Ovary (tissue), 9 donors: ENCODE data around the gene ARSJ. TPM values are rescaled to one million over a fixed set of nuclear protein-coding genes. Genes with fewer than 3 reads are reported as not detected.

Experiments
- DNase-seq, 5 donors: peaks; one replicate each; pipeline ENCODE4 v3.0.0-alpha.2; 2019 to 2020
- H3K27ac ChIP-seq, 2 donors: fragments of 200-600 bp; one replicate each; pipeline versions ENCODE4 v1.5.1 to v1.8.0; 2019 to 2022
- H3K27me3 ChIP-seq: fragments of 200-600 bp; one replicate; pipeline ENCODE4 v1.8.0; 2022
- H3K36me3 ChIP-seq: fragments of 200-600 bp; sonication (generic); one replicate; pipeline ENCODE4 v1.5.1; 2019
- H3K4me1 ChIP-seq: one replicate; pipeline ENCODE4 v1.8.1; 2013; ENCODE audit warnings: mild to moderate bottlenecking, moderate library complexity; ENCODE audit not compliant: insufficient read depth
- H3K4me3 ChIP-seq: fragments of 200-600 bp; sonication (generic); one replicate; pipeline ENCODE4 v1.5.1; 2017
- H3K9me3 ChIP-seq, 2 donors: fragments of 200-600 bp in 1 of 2; sonication (generic) in 1 of 2; one replicate each; pipeline versions ENCODE4 v1.5.1 to v1.8.1; 2013 to 2019; ENCODE audit warnings: mild to moderate bottlenecking in 1 of 2, moderate library complexity in 1 of 2
- EP300 ChIP-seq: sonication (generic); formaldehyde crosslinking; IDR thresholded peaks from one replicate; pipeline ENCODE4 v1.6.1; 2017; ENCODE audit warnings: antibody characterized with exemption
- POLR2A ChIP-seq: fragments of 450-650 bp; IDR thresholded peaks from one replicate; pipeline ENCODE4 v1.6.1; 2017; ENCODE audit warnings: antibody characterized with exemption, mild to moderate bottlenecking, moderate library complexity
- WGBS, 3 donors: extraction: QIAGEN DNeasy Blood & Tissue Kit in 1 of 3; methylation state at CpG; one replicate each; pipeline versions ENCODE4 v1.1.5 to v1.1.7; 2013 to 2017; 5-methylcytosine and 5-hydroxymethylcytosine counted together
- intact Hi-C, 4 donors: fragments of 100-400 bp; cut with DNase I; formaldehyde crosslinking; loops; one replicate each; pipeline versions ENCODE4 v1.11.0 to v1.15.1; 2022 to 2023
- polyA plus RNA-seq, 2 donors: library from polyadenylated mRNA; stranded (reverse); fragments of 200-250 nt in 1 of 2; fragments of 350-450 nt in 1 of 2; fragmentation: Illumina TruSeq in 1 of 2; extraction: RNeasy Lipid Tissue Mini Kit (QIAGEN cat#74804) in 1 of 2; gene quantifications; one replicate each; pipeline ENCODE4 v1.2.3, GENCODE V29; 2013 to 2014
- total RNA-seq, 7 donors: library from RNA; depleted of rRNA in 2 of 7; stranded (reverse); fragments of >200 nt in 2 of 7; fragmentation: NEBNext Ultra II Directional in 3 of 7; extraction: Animal tissue kit (Norgen Biotek cat#: 25700) in 3 of 7; gene quantifications; one replicate each; pipeline versions ENCODE4 v1.1.0 to v1.2.4, GENCODE V29; 2016 to 2023
- TF ChIP-seq, protein P1 (sequence below), 3 donors: fragments of 450-650 bp in 2 of 3; fragments of 200-600 bp in 1 of 3; IDR thresholded peaks; one replicate each; pipeline versions ENCODE4 v1.5.1 to v1.8.0; 2016 to 2022; ENCODE audit warnings: antibody characterized with exemption in 3 of 3, mild to moderate bottlenecking in 1 of 3
- donor health status: DM: no; HTN: no; CAD: no; lungs with moderate emphysema.
- donor health status: DM: no; HTN: no; CAD: no.
- donor health status: Bipolar disorder and iron deficiency.
- donor health status: DM: yes; HTN: yes; CAD: no.
- donor health status: DM: no; HTN: no; CAD: no.
- donor health status: DM: yes; HTN: yes; CAD: no.

ARSJ gene
- total and polyA plus RNA-seq, 9 donors = 1.3 to 6.7 (median 4.4) TPM

- H3K9me3 ChIP-seq = no peaks in the 10 kb centered on the region
- 66 to 85% (median 78%) methylated on average over 2 of the region's 2 CpGs for WGBS, 3 donors
- no peaks in the 10 kb centered on the region for H3K27me3 ChIP-seq
- TF ChIP-seq, protein P1, sequence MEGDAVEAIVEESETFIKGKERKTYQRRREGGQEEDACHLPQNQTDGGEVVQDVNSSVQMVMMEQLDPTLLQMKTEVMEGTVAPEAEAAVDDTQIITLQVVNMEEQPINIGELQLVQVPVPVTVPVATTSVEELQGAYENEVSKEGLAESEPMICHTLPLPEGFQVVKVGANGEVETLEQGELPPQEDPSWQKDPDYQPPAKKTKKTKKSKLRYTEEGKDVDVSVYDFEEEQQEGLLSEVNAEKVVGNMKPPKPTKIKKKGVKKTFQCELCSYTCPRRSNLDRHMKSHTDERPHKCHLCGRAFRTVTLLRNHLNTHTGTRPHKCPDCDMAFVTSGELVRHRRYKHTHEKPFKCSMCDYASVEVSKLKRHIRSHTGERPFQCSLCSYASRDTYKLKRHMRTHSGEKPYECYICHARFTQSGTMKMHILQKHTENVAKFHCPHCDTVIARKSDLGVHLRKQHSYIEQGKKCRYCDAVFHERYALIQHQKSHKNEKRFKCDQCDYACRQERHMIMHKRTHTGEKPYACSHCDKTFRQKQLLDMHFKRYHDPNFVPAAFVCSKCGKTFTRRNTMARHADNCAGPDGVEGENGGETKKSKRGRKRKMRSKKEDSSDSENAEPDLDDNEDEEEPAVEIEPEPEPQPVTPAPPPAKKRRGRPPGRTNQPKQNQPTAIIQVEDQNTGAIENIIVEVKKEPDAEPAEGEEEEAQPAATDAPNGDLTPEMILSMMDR (IDR thresholded peaks at IDR 0.05) = no peak
- no peak for TF ChIP-seq POLR2A
- no peak for TF ChIP-seq EP300
- H3K4me3 ChIP-seq = peak overlapping the region; percentile 50
- intact Hi-C loops = loop anchor here in 1 of 4 donors (10.0 kb wide), 1 partner anchor 583 kb away; no protein-coding TSS in a partner anchor
- no peak for DNase-seq
- peaks cover 2% of the 10 kb centered on the region for H3K4me1 ChIP-seq
- H3K27ac ChIP-seq = peak overlapping the region in 1 of 2 donors; percentile 82
- H3K36me3 ChIP-seq = no peaks in the 10 kb centered on the region
Observed at GRCh38 chr4:113978105-113978504, 1.3 kb downstream of the ARSJ start.

GRCh38 chr4:113977526-113977855, 2.0 kb downstream of the ARSJ start:
- WGBS, 3 donors = 25 to 41% (median 26%) methylated on average over 1 of the region's 1 CpG
- Histone ChIP-seq H3K4me1 (peaks cover 2% of the 10 kb centered on the region), H3K4me3 (peak overlapping the region; percentile 50), H3K27me3 (no peaks in the 10 kb centered on the region), H3K36me3 (no peaks in the 10 kb centered on the region), H3K9me3 (no peaks in the 10 kb centered on the region), H3K27ac (peak overlapping the region; percentile 1 to 11)
- TF ChIP-seq EP300 (no peak), POLR2A (no peak)
- TF ChIP-seq, protein P1 (IDR thresholded peaks at IDR 0.05) = no peak
- intact Hi-C loops = loop anchor here in 1 of 4 donors (10.0 kb wide), 1 partner anchor 583 kb away; no protein-coding TSS in a partner anchor
- DNase-seq = no peak

GRCh38 chr4:113976741-113977525, 2.5 kb downstream of the ARSJ start:
- DNase-seq = no peak
- peaks cover 2% of the 10 kb centered on the region for H3K4me1 ChIP-seq
- H3K27ac ChIP-seq = peak overlapping the region; percentile 1 to 11
- WGBS, 3 donors = 15 to 27% (median 16%) methylated on average over 2 of the region's 2 CpGs
- H3K9me3 ChIP-seq = no peaks in the 10 kb centered on the region
- TF ChIP-seq EP300 = no peak
- no peak for TF ChIP-seq POLR2A
- TF ChIP-seq, protein P1 (IDR thresholded peaks at IDR 0.05) = no peak
- intact Hi-C loops = loop anchor here in 1 of 4 donors (10.0 kb wide), 1 partner anchor 582 kb away; no protein-coding TSS in a partner anchor
- H3K4me3 ChIP-seq = no peak overlapping the region
- no peaks in the 10 kb centered on the region for H3K36me3 ChIP-seq
- H3K27me3 ChIP-seq = no peaks in the 10 kb centered on the region

DNA sequence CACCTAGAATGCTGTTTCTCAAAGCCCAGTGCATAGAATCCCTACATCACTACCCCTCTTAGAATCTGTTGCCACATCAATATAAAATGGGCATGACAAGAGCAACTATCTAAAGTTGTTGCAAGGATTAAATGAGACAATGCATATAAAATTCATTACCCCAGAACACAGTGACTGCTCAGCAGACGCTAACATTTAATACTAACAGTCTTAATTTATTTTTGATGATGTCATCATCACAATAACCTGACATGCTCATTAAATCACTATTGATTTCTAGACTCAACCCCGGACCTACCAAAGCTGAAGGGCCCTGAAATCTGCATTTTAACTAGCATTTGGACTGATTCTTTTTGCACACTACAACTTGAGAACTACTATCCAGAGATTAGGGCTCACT, 3.9 kb downstream of the ARSJ start:
- H3K27ac ChIP-seq = no peak overlapping the region
- TF ChIP-seq POLR2A = no peak

DNA sequence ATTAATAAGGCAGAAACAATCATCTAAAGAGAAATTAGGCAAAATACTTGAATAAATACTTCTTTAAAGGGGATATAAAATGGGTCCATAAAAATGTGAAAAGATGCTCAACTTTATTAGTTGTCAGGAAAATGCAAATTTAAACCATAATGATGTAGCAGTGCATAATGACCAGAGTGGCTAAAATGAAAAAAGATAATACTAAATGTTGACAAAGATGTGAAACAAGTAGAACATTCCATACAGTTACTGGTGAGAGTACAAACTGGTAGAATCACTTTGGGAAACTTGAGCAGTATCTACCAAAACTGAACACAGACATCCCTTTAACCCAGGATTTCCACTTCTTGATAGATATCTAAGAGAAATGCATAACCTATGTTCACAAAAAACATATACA, 5.0 kb downstream of the ARSJ start:
- DNase-seq = no peak
- H3K9me3 ChIP-seq = no peaks in the 10 kb centered on the region

More for the DNA sequence above, 3.9 kb downstream of the ARSJ start:
- whole genome bisulfite sequencing, 3 donors = 81 to 94% (median 94%) methylated on average over 2 of the region's 2 CpGs
- intact Hi-C loops = loop anchor here in 1 of 4 donors (10.0 kb wide), 1 partner anchor 581 kb away; no protein-coding TSS in a partner anchor
- no peak overlapping the region for H3K4me3 ChIP-seq
- no peaks in the 10 kb centered on the region for H3K9me3 ChIP-seq
- H3K27me3 ChIP-seq = no peaks in the 10 kb centered on the region
- H3K4me1 ChIP-seq = peaks cover 2% of the 10 kb centered on the region
- H3K36me3 ChIP-seq = no peaks in the 10 kb centered on the region
- no peak for DNase-seq

More for the DNA sequence above, 5.0 kb downstream of the ARSJ start:
- intact Hi-C loops = loop anchor here in 1 of 4 donors (10.0 kb wide), 1 partner anchor 580 kb away; no protein-coding TSS in a partner anchor
- H3K36me3 ChIP-seq = no peaks in the 10 kb centered on the region
- no peak overlapping the region for H3K27ac ChIP-seq
- no peak overlapping the region for H3K4me3 ChIP-seq
- no peaks in the 10 kb centered on the region for H3K27me3 ChIP-seq
- H3K4me1 ChIP-seq = peaks cover 2% of the 10 kb centered on the region
- TF ChIP-seq, protein P1 (IDR thresholded peaks at IDR 0.05) = no peak
- TF ChIP-seq EP300 (no peak), POLR2A (no peak)
